GM06990 (cell line): Measurements from ENCODE around the gene C1QTNF4.
A peak's percentile ranks its signal among the peaks of the same experiment; 100 is the strongest.

Experiments
- DNase-seq: peaks from one replicate; pipeline ENCODE4 v3.0.0-alpha.2; 2011; ENCODE audit not compliant: insufficient read length; ENCODE audit errors: extremely low read depth
- H3K27me3 ChIP-seq: replicated peaks from 2 replicates; pipeline ENCODE4 v1.6.0; 2011; ENCODE audit warnings: low read length; ENCODE audit not compliant: control insufficient read depth, insufficient read depth
- H3K36me3 ChIP-seq: 2 replicates; pipeline ENCODE4 v1.5.1; 2011; ENCODE audit warnings: low read length; ENCODE audit not compliant: control insufficient read depth, insufficient read depth
- H3K4me3 ChIP-seq: replicated peaks from 2 replicates; pipeline ENCODE4 v1.5.1; 2011; ENCODE audit warnings: low read depth, mild to moderate bottlenecking, control low read depth, low read length
- CTCF ChIP-seq: IDR thresholded peaks from 2 replicates; pipeline ENCODE4 v1.5.1; 2011; ENCODE audit warnings: low read length, control low read depth, mild to moderate bottlenecking, inconsistent platforms; ENCODE audit not compliant: insufficient read depth, poor library complexity, severe bottlenecking

C1QTNF4 gene

GRCh38 chr11:47628026-47628425 is 33.8 kb upstream of the C1QTNF4 start:
- no peak for TF ChIP-seq CTCF
- no peak for DNase-seq
- Histone ChIP-seq H3K27me3 (no peaks in the 10 kb centered on the region), H3K36me3 (peaks cover 12% of the 10 kb centered on the region), H3K4me3 (no peak overlapping the region)

- no peak for DNase-seq
- TF ChIP-seq CTCF, result no peak
- H3K27me3 ChIP-seq, result no peaks in the 10 kb centered on the region
- H3K4me3 ChIP-seq, result no peak overlapping the region
- peaks cover 14% of the 10 kb centered on the region for H3K36me3 ChIP-seq
These were observed 32.0 kb upstream of the C1QTNF4 start for GRCh38 chr11:47626234-47626633.

GRCh38 chr11:47620836-47621378 is 26.7 kb upstream of the C1QTNF4 start:
- H3K36me3 ChIP-seq, result peaks cover 13% of the 10 kb centered on the region
- no peak for DNase-seq
- H3K4me3 ChIP-seq, result no peak overlapping the region
- TF ChIP-seq CTCF, result no peak
- H3K27me3 ChIP-seq, result no peaks in the 10 kb centered on the region

- no peaks in the 10 kb centered on the region for H3K27me3 ChIP-seq
- DNase-seq, result no peak
- TF ChIP-seq CTCF, result no peak
- peaks cover 7% of the 10 kb centered on the region for H3K36me3 ChIP-seq
- H3K4me3 ChIP-seq, result no peak overlapping the region
These were observed 23.2 kb upstream of the C1QTNF4 start for GRCh38 chr11:47617417-47617809.

GRCh38 chr11:47616726-47617416 is 22.7 kb upstream of the C1QTNF4 start:
- no peak for DNase-seq
- Histone ChIP-seq H3K27me3 (no peaks in the 10 kb centered on the region), H3K4me3 (no peak overlapping the region), H3K36me3 (peaks cover 4% of the 10 kb centered on the region)
- TF ChIP-seq CTCF, result peak; percentile 78
